SK-N-SH (cell line): ENCODE results near the gene FAM219A. TPM values are rescaled to one million over a fixed set of nuclear protein-coding genes. Genes with fewer than 3 reads are reported as not detected.

Experiments
- CTCF ChIA-PET: fragments of 300-600, 350-600 bp; formaldehyde crosslinking; extraction: SDS; loops from one replicate; lab custom pipeline; 2021; lab: Yijun Ruan, JAX
- POLR2A ChIA-PET: fragments of 350-600 bp; sonication (Branson Sonifier 250); formaldehyde crosslinking; extraction: SDS; loops from one replicate; lab custom pipeline; 2020; ENCODE audit warnings: antibody characterized with exemption, inconsistent platforms; lab: Yijun Ruan, JAX
- DNase-seq: peaks from one replicate; pipeline ENCODE4 v3.0.0; 2012
- H2AFZ ChIP-seq: fragments of 200-600 bp; sonication (generic); 2 replicates; pipeline ENCODE4 v1.8.1; 2016; ENCODE audit warnings: antibody characterized with exemption, mild to moderate bottlenecking, low read depth
- H3F3A ChIP-seq: fragments of 200-600 bp; sonication (generic); replicated peaks from 2 replicates; pipeline ENCODE3; 2016; ENCODE audit warnings: antibody characterized with exemption, mild to moderate bottlenecking; ENCODE audit not compliant: insufficient read depth
- H3K27ac ChIP-seq, 2 experiments: fragments of 200-500 bp in 1 of 2; fragments of 200-600 bp in 1 of 2; sonication (Bioruptor generic) in 1 of 2; sonication (generic), shearing (Covaris generic) in 1 of 2; 2 replicates each; pipeline versions ENCODE4 v1.5.1 to v1.6.1; 2014 to 2016; ENCODE audit warnings: low read depth in 2 of 2, inconsistent platforms in 1 of 2, low read length in 1 of 2, mild to moderate bottlenecking in 1 of 2, mixed read lengths in 1 of 2
- H3K27me3 ChIP-seq: fragments of 200-600 bp; sonication (generic), shearing (Covaris generic); 2 replicates; pipeline ENCODE4 v1.6.1; 2016; ENCODE audit warnings: mixed run types; ENCODE audit not compliant: insufficient read depth
- H3K36me3 ChIP-seq, 2 experiments: fragments of 200-500 bp in 1 of 2; fragments of 200-600 bp in 1 of 2; sonication (Bioruptor generic) in 1 of 2; sonication (generic) in 1 of 2; replicated peaks in 1 of 2; 2 replicates each; pipeline versions ENCODE3 to v1.5.1; 2014 to 2016; ENCODE audit warnings: low read length in 1 of 2, mild to moderate bottlenecking in 1 of 2; ENCODE audit not compliant: insufficient read depth in 2 of 2, control insufficient read depth in 1 of 2
- H3K4me1 ChIP-seq, 2 experiments: fragments of 200-500 bp in 1 of 2; fragments of 200-600 bp in 1 of 2; sonication (Bioruptor generic) in 1 of 2; sonication (generic), shearing (Covaris generic) in 1 of 2; 2 replicates each; pipeline versions ENCODE4 v1.5.1 to v1.6.1; 2014 to 2016; ENCODE audit warnings: low read depth in 1 of 2, low read length in 1 of 2, mixed run types in 1 of 2; ENCODE audit not compliant: insufficient read depth in 2 of 2, control insufficient read depth in 1 of 2
- H3K4me2 ChIP-seq: fragments of 200-600 bp; sonication (generic), shearing (Covaris generic); 2 replicates; pipeline ENCODE4 v1.6.1; 2017; ENCODE audit warnings: mixed run types
- H3K4me3 ChIP-seq, 2 experiments: fragments of 200-500 bp in 1 of 2; fragments of 200-600 bp in 1 of 2; sonication (Bioruptor generic) in 1 of 2; sonication (generic), shearing (Covaris generic) in 1 of 2; 2 replicates each; pipeline versions ENCODE4 v1.5.1 to v1.8.1; 2014 to 2016; ENCODE audit warnings: low read depth in 2 of 2, inconsistent platforms in 1 of 2, low read length in 1 of 2, mild to moderate bottlenecking in 1 of 2, mixed read lengths in 1 of 2, moderate library complexity in 1 of 2
- H3K79me2 ChIP-seq: fragments of 200-600 bp; sonication (generic); 2 replicates; pipeline ENCODE4 v1.8.1; 2017; ENCODE audit warnings: mild to moderate bottlenecking; ENCODE audit not compliant: insufficient read depth
- H3K9ac ChIP-seq: fragments of 200-600 bp; sonication (generic); 2 replicates; pipeline ENCODE4 v1.6.1; 2017; ENCODE audit warnings: mixed run types
- H3K9me2 ChIP-seq: fragments of 200-600 bp; sonication (generic); 2 replicates; pipeline ENCODE4 v1.6.1; 2017; ENCODE audit warnings: mixed run types
- H3K9me3 ChIP-seq: fragments of 200-600 bp; sonication (generic); 2 replicates; pipeline ENCODE4 v1.6.1; 2017; ENCODE audit warnings: mixed run types, mild to moderate bottlenecking, moderate library complexity
- H4K20me1 ChIP-seq: fragments of 200-600 bp; sonication (generic); 2 replicates; pipeline ENCODE4 v1.6.1; 2017; ENCODE audit warnings: mild to moderate bottlenecking, mixed run types; ENCODE audit not compliant: insufficient read depth
- ELF1 ChIP-seq: IDR thresholded peaks from 2 replicates; pipeline ENCODE4 v1.4.0; 2012
- EP300 ChIP-seq, 2 experiments: IDR thresholded peaks; 2 replicates each; pipeline versions ENCODE4 v1.4.0 to v1.6.1; 2012; ENCODE audit warnings: borderline replicate concordance in 1 of 2, low read depth in 1 of 2, low read length in 1 of 2
- EZH2phosphoT487 ChIP-seq: fragments of 200-600 bp; sonication (generic); IDR thresholded peaks from 2 replicates; pipeline ENCODE4 v1.6.1; 2017; ENCODE audit warnings: low read depth, mixed run types, mild to moderate bottlenecking, antibody characterized with exemption, moderate library complexity, borderline replicate concordance
- GATA2 ChIP-seq: sonication (generic); formaldehyde crosslinking; IDR thresholded peaks from 2 replicates; pipeline ENCODE4 v1.5.0; 2020; ENCODE audit warnings: mild to moderate bottlenecking, missing genetic modification reagents
- MEF2A ChIP-seq: IDR thresholded peaks from 2 replicates; pipeline ENCODE4 v1.4.0; 2012; ENCODE audit warnings: low read depth, borderline replicate concordance
- NFIC ChIP-seq: IDR thresholded peaks from 2 replicates; pipeline ENCODE4 v1.4.0; 2012; ENCODE audit warnings: borderline replicate concordance
- POLR2AphosphoS5 ChIP-seq: IDR thresholded peaks from 2 replicates; pipeline ENCODE4 v1.6.1; 2012; ENCODE audit warnings: low read depth, low read length
- RAD21 ChIP-seq: IDR thresholded peaks from 2 replicates; pipeline ENCODE4 v1.6.1; 2012; ENCODE audit warnings: mild to moderate bottlenecking, low read length
- REST ChIP-seq: IDR thresholded peaks from 2 replicates; pipeline ENCODE4 v1.6.1; 2012; ENCODE audit warnings: mild to moderate bottlenecking, low read depth, low read length, moderate library complexity
- RFX5 ChIP-seq: IDR thresholded peaks from 2 replicates; pipeline ENCODE4 v1.6.1; 2012; ENCODE audit warnings: mild to moderate bottlenecking, improper control_type of control experiment, low read length
- RXRA ChIP-seq: IDR thresholded peaks from 2 replicates; pipeline ENCODE4 v1.4.0; 2012; ENCODE audit warnings: low read depth, mild to moderate bottlenecking, borderline replicate concordance
- SIN3A ChIP-seq: IDR thresholded peaks from 2 replicates; pipeline ENCODE4 v1.6.1; 2012; ENCODE audit warnings: low read depth, mild to moderate bottlenecking, low read length, moderate library complexity, borderline replicate concordance
- TCF12 ChIP-seq: IDR thresholded peaks from 2 replicates; pipeline ENCODE4 v1.4.0; 2012
- TEAD4 ChIP-seq: IDR thresholded peaks from 2 replicates; pipeline ENCODE4 v1.4.0; 2012; ENCODE audit warnings: mild to moderate bottlenecking, borderline replicate concordance; ENCODE audit not compliant: insufficient read depth
- USF2 ChIP-seq: fragments of 150-350 bp; IDR thresholded peaks from 2 replicates; pipeline ENCODE4 v1.6.1; 2017; ENCODE audit warnings: antibody characterized with exemption, low read length, low read depth, borderline replicate concordance
- WGBS: methylation state at CpG from one replicate; pipeline ENCODE4 v1.1.6; 2017; ENCODE audit warnings: low lambda C conversion rate; 5-methylcytosine and 5-hydroxymethylcytosine counted together
- polyA plus RNA-seq, 3 experiments: library from polyadenylated mRNA; depleted of rRNA; stranded (reverse); fragments of >200 nt; gene quantifications; 2 replicates each; pipeline ENCODE4 v1.2.3, GENCODE V29; 2012
- TF ChIP-seq, protein P1 (sequence below): IDR thresholded peaks from 2 replicates; pipeline ENCODE4 v1.4.0; 2012; ENCODE audit warnings: low read depth, borderline replicate concordance
- TF ChIP-seq, protein P2 (sequence below): IDR thresholded peaks from 2 replicates; pipeline ENCODE4 v1.4.0; 2012; ENCODE audit warnings: low read depth, borderline replicate concordance

FAM219A gene
- polyA plus RNA-seq, 1 of the 3 experiments (the other 2 are of a cell fraction), result 15.7 TPM

DNA sequence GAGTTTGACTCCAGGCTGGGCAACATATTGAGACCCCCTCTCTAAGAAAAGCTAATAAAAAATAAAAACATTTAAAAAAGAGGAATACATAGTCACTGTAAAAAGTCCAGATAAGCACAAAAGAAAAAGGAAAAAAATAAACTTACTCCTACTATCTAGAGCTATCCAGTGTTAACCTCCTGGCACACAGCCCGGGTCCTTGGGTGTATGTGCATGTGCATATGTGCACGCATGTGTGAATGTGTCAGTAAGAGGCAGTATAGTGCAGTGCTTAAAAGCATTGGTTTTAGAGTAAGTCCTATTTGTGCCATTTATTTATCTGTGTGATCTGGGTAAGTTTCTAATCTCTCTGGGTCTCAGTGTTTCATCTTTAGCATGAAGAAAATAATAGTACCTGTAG lies 26.7 kb downstream of the FAM219A start:
- H3K27me3 ChIP-seq, result no peaks in the 10 kb centered on the region
- no peak overlapping the region for H3K4me3 ChIP-seq
- H2AFZ ChIP-seq, result no peak overlapping the region
- no peak overlapping the region for H3K9ac ChIP-seq
- H3K27ac ChIP-seq, result peak overlapping the region in 1 of 2 experiments; percentile 78; a peak in 2 of 4 replicates
- ChIA-PET POLR2A (interaction anchor here (1.3 to 1.7 kb wide), 3 partner anchors 22 to 27 kb away, joined by 3 to 5 read pairs (median 5); partner anchors contain the start of genes DNAI1 and FAM219A), CTCF (interaction anchor here (0.9 to 11.4 kb wide), 20 partner anchors 9 to 172 kb away, joined by 3 to 132 read pairs (median 4); partner anchors contain the start of gene FAM219A)
- WGBS, result 64% methylated on average over 2 of the region's 2 CpGs
- H3K4me1 ChIP-seq, result peaks cover 4 to 59% of the 10 kb centered on the region in 2 experiments; a peak in 3 of 4 replicates
- peaks cover 0 to 2% of the 10 kb centered on the region in 2 experiments for H3K36me3 ChIP-seq
- H3K4me2 ChIP-seq, result no peak overlapping the region
- no peaks in the 10 kb centered on the region for H3K9me2 ChIP-seq
- no peaks in the 10 kb centered on the region for H3K9me3 ChIP-seq
- peaks cover 8% of the 10 kb centered on the region for H3F3A ChIP-seq
- peaks cover 82% of the 10 kb centered on the region for H4K20me1 ChIP-seq
- TF ChIP-seq, protein P1, sequence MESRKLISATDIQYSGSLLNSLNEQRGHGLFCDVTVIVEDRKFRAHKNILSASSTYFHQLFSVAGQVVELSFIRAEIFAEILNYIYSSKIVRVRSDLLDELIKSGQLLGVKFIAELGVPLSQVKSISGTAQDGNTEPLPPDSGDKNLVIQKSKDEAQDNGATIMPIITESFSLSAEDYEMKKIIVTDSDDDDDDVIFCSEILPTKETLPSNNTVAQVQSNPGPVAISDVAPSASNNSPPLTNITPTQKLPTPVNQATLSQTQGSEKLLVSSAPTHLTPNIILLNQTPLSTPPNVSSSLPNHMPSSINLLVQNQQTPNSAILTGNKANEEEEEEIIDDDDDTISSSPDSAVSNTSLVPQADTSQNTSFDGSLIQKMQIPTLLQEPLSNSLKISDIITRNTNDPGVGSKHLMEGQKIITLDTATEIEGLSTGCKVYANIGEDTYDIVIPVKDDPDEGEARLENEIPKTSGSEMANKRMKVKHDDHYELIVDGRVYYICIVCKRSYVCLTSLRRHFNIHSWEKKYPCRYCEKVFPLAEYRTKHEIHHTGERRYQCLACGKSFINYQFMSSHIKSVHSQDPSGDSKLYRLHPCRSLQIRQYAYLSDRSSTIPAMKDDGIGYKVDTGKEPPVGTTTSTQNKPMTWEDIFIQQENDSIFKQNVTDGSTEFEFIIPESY, result no peak
- H3K79me2 ChIP-seq, result peaks cover 39% of the 10 kb centered on the region; the same call in 1 of the 2 replicates
- DNase-seq, result peak; percentile 36

- 24% methylated on average over 3 of the region's 4 CpGs for WGBS
- ChIA-PET CTCF (interaction anchor here (0.8 to 11.4 kb wide), 19 partner anchors 9 to 173 kb away, joined by 3 to 132 read pairs (median 4); partner anchors contain the start of gene FAM219A), POLR2A (interaction anchor here (0.5 to 1.7 kb wide), 7 partner anchors 11 to 139 kb away, joined by 3 to 6 read pairs (median 3); partner anchors contain the start of genes DNAI1 and FAM219A)
- no peak overlapping the region for H3K4me3 ChIP-seq
- H4K20me1 ChIP-seq, result peaks cover 87% of the 10 kb centered on the region
- DNase-seq, result peak; percentile 79
- peak overlapping the region in 1 of 2 experiments; percentile 78; a peak in 2 of 4 replicates for H3K27ac ChIP-seq
- H3K9me3 ChIP-seq, result no peaks in the 10 kb centered on the region
- peaks cover 4 to 63% of the 10 kb centered on the region in 2 experiments; a peak in 3 of 4 replicates for H3K4me1 ChIP-seq
- H3K27me3 ChIP-seq, result no peaks in the 10 kb centered on the region
- no peak overlapping the region for H2AFZ ChIP-seq
- no peak overlapping the region for H3K9ac ChIP-seq
- peaks cover 36% of the 10 kb centered on the region; the same call in 1 of the 2 replicates for H3K79me2 ChIP-seq
- peaks cover 8% of the 10 kb centered on the region for H3F3A ChIP-seq
- no peaks in the 10 kb centered on the region for H3K9me2 ChIP-seq
- 0 out of 2 replicates have a peak overlapping the region, but pooled peaks have one; percentile 2 for H3K4me2 ChIP-seq
- H3K36me3 ChIP-seq, result peaks cover 0 to 2% of the 10 kb centered on the region in 2 experiments
- TF ChIP-seq TCF12, result peak; percentile 46; the same call in 1 of the 2 replicates
- TF ChIP-seq ELF1, result no peak
- no peak for TF ChIP-seq MEF2A
- TF ChIP-seq USF2, result no peak
- TF ChIP-seq SIN3A, result peak; percentile 75; the same call in 1 of the 2 replicates
- TF ChIP-seq POLR2AphosphoS5, result no peak
- no peak for TF ChIP-seq TEAD4
- no peak for TF ChIP-seq EZH2phosphoT487
- TF ChIP-seq REST, result peak; percentile 98
- TF ChIP-seq RFX5, result peak; percentile 85
- peak in 1 of 2 experiments; percentile 71; a peak in 1 of 4 replicates for TF ChIP-seq EP300 (IDR thresholded peaks at IDR 0.05; ENCODE audit: borderline replicate concordance in 1 of 2, low read depth in 1 of 2, low read length in 1 of 2)
- peak; percentile 21; the same call in 1 of the 2 replicates for TF ChIP-seq RAD21
- peak; percentile 76 for TF ChIP-seq NFIC
- TF ChIP-seq RXRA, result no peak; the same call in 1 of the 2 replicates
- TF ChIP-seq, protein P2, sequence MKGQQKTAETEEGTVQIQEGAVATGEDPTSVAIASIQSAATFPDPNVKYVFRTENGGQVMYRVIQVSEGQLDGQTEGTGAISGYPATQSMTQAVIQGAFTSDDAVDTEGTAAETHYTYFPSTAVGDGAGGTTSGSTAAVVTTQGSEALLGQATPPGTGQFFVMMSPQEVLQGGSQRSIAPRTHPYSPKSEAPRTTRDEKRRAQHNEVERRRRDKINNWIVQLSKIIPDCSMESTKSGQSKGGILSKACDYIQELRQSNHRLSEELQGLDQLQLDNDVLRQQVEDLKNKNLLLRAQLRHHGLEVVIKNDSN, result no peak
- TF ChIP-seq GATA2 (CRISPR knock-in tag), result peak; percentile 68
These were observed 27.4 kb downstream of the FAM219A start for GRCh38 chr9:34430843-34431437.
